HEK293 (cell line): Measurements from ENCODE around the gene SOX18.

Experiments used
- CTCF ChIA-PET: fragments of 350-600 bp; formaldehyde crosslinking; extraction: SDS; loops from one replicate; lab custom pipeline; 2021; ENCODE audit warnings: antibody characterized with exemption; lab: Yijun Ruan, JAX
- POLR2A ChIA-PET: fragments of 300-600 bp; formaldehyde crosslinking; extraction: SDS; loops from one replicate; lab custom pipeline; 2020; ENCODE audit warnings: antibody characterized with exemption, inconsistent platforms; lab: Yijun Ruan, JAX
- H3K27ac ChIP-seq: fragments of 200-500 bp; sonication (Bioruptor generic); 2 replicates; pipeline ENCODE4 v1.5.1; 2014; ENCODE audit warnings: low read depth, low read length, control low read depth, inconsistent platforms; ENCODE audit errors: extremely low read depth
- H3K36me3 ChIP-seq, 2 experiments: fragments of 200-500 bp in 1 of 2; sonication (Bioruptor generic) in 1 of 2; 1 replicate in 1 of 2; 2 replicates in 1 of 2; pipeline ENCODE4 v1.5.1; 2014 to 2017; ENCODE audit warnings: inconsistent platforms in 2 of 2, low read length in 2 of 2; ENCODE audit not compliant: control insufficient read depth in 2 of 2, insufficient read depth in 1 of 2
- H3K4me1 ChIP-seq: fragments of 200-500 bp; sonication (Bioruptor generic); 2 replicates; pipeline ENCODE4 v1.5.1; 2014; ENCODE audit warnings: mild to moderate bottlenecking, low read length, inconsistent platforms; ENCODE audit not compliant: control insufficient read depth, insufficient read depth
- H3K4me3 ChIP-seq: 2 replicates; pipeline ENCODE4 v1.5.1; 2011; ENCODE audit warnings: low read depth, mild to moderate bottlenecking, control low read depth, low read length, moderate library complexity
- H3K9me3 ChIP-seq: fragments of 200-500 bp; sonication (Bioruptor generic); 2 replicates; pipeline ENCODE4 v1.5.1; 2014; ENCODE audit warnings: low read depth, low read length, inconsistent platforms; ENCODE audit not compliant: control insufficient read depth, insufficient read depth
- EGR2 ChIP-seq: fragments of 450-650 bp; formaldehyde crosslinking; IDR thresholded peaks from 2 replicates; pipeline ENCODE4 v1.5.1; 2016; ENCODE audit warnings: low read depth, missing biosample characterization, missing genetic modification characterization
- GFI1B ChIP-seq: fragments of 450-650 bp; formaldehyde crosslinking; IDR thresholded peaks from 2 replicates; pipeline ENCODE4 v1.5.1; 2016; ENCODE audit warnings: missing biosample characterization, missing genetic modification characterization
- PATZ1 ChIP-seq: fragments of 450-650 bp; formaldehyde crosslinking; IDR thresholded peaks from 2 replicates; pipeline ENCODE4 v1.5.1; 2016; ENCODE audit warnings: missing biosample characterization, missing genetic modification characterization
- PBX3 ChIP-seq: sonication (generic); formaldehyde crosslinking; IDR thresholded peaks from 2 replicates; pipeline ENCODE4 v1.8.1; 2022; ENCODE audit warnings: mild to moderate bottlenecking, moderate library complexity, missing genetic modification reagents
- SALL2 ChIP-seq: fragments of 450-650 bp; formaldehyde crosslinking; IDR thresholded peaks from 2 replicates; pipeline ENCODE4 v1.5.0; 2017; ENCODE audit warnings: missing biosample characterization, mild to moderate bottlenecking, missing genetic modification characterization, borderline replicate concordance
- SCRT1 ChIP-seq: fragments of 450-650 bp; formaldehyde crosslinking; IDR thresholded peaks from 2 replicates; pipeline ENCODE4 v1.5.1; 2016; ENCODE audit warnings: missing biosample characterization, missing genetic modification characterization, borderline replicate concordance
- SP7 ChIP-seq: fragments of 450-650 bp; formaldehyde crosslinking; IDR thresholded peaks from 2 replicates; pipeline ENCODE4 v1.5.1; 2016; ENCODE audit warnings: missing biosample characterization, missing genetic modification characterization
- TCF7L2 ChIP-seq: IDR thresholded peaks from 2 replicates; pipeline ENCODE4 v1.6.1; 2011; ENCODE audit warnings: low read depth, mild to moderate bottlenecking, inconsistent platforms, low read length, moderate library complexity, borderline replicate concordance
- ZBTB10 ChIP-seq: fragments of 450-650 bp; formaldehyde crosslinking; IDR thresholded peaks from 2 replicates; pipeline ENCODE4 v1.5.1; 2016; ENCODE audit warnings: missing biosample characterization, missing genetic modification characterization
- ZBTB21 ChIP-seq: fragments of 450-650 bp; formaldehyde crosslinking; IDR thresholded peaks from 2 replicates; pipeline ENCODE4 v1.5.1; 2017; ENCODE audit warnings: missing biosample characterization, missing genetic modification characterization
- ZBTB7A ChIP-seq: fragments of 450-650 bp; formaldehyde crosslinking; IDR thresholded peaks from 2 replicates; pipeline ENCODE4 v1.5.1; 2016; ENCODE audit warnings: low read depth, missing biosample characterization, missing genetic modification characterization
- ZFHX2 ChIP-seq: fragments of 450-650 bp; formaldehyde crosslinking; conservative IDR thresholded peaks from 2 replicates; pipeline ENCODE4 v1.5.1; 2016; ENCODE audit warnings: missing biosample characterization, missing genetic modification characterization
- ZNF121 ChIP-seq: fragments of 450-650 bp; formaldehyde crosslinking; IDR thresholded peaks from 2 replicates; pipeline ENCODE4 v1.5.1; 2016; ENCODE audit warnings: missing biosample characterization, missing genetic modification characterization
- ZNF18 ChIP-seq: fragments of 450-650 bp; formaldehyde crosslinking; IDR thresholded peaks from 2 replicates; pipeline ENCODE4 v1.5.1; 2016; ENCODE audit warnings: missing biosample characterization, missing genetic modification characterization
- ZNF223 ChIP-seq: fragments of 450-650 bp; formaldehyde crosslinking; IDR thresholded peaks from 2 replicates; pipeline ENCODE4 v1.5.1; 2016; ENCODE audit warnings: missing biosample characterization, missing genetic modification characterization
- ZNF248 ChIP-seq: fragments of 450-650 bp; formaldehyde crosslinking; IDR thresholded peaks from 2 replicates; pipeline ENCODE4 v1.5.1; 2017; ENCODE audit warnings: missing biosample characterization, missing genetic modification characterization
- ZNF558 ChIP-seq: fragments of 450-650 bp; formaldehyde crosslinking; IDR thresholded peaks from 2 replicates; pipeline ENCODE4 v1.5.1; 2016; ENCODE audit warnings: missing biosample characterization, missing genetic modification characterization
- ZNF561 ChIP-seq: fragments of 450-650 bp; IDR thresholded peaks from 2 replicates; pipeline ENCODE4 v1.5.1; 2018; ENCODE audit warnings: missing biosample characterization, missing genetic modification characterization, borderline replicate concordance
- ZNF624 ChIP-seq: fragments of 450-650 bp; formaldehyde crosslinking; IDR thresholded peaks from 2 replicates; pipeline ENCODE4 v1.5.1; 2017; ENCODE audit warnings: missing biosample characterization, missing genetic modification characterization
- ZNF639 ChIP-seq: fragments of 450-650 bp; formaldehyde crosslinking; IDR thresholded peaks from 2 replicates; pipeline ENCODE4 v1.5.1; 2016; ENCODE audit warnings: missing biosample characterization, missing genetic modification characterization
- ZNF654 ChIP-seq: fragments of 450-650 bp; formaldehyde crosslinking; IDR thresholded peaks from 2 replicates; pipeline ENCODE4 v1.5.1; 2016; ENCODE audit warnings: low read depth, missing biosample characterization, missing genetic modification characterization
- ZNF692 ChIP-seq: fragments of 450-650 bp; formaldehyde crosslinking; IDR thresholded peaks from 2 replicates; pipeline ENCODE4 v1.5.1; 2016; ENCODE audit warnings: missing biosample characterization, missing genetic modification characterization

SOX18 gene

GRCh38 chr20:64051561-64052325 is 2.3 kb upstream of the SOX18 start:
- ChIA-PET CTCF (interaction anchor here (0.6 to 1.2 kb wide), 4 partner anchors 11 to 78 kb away, joined by 3 to 4 read pairs (median 3); partner anchors contain the start of gene TCEA2), POLR2A (interaction anchor here (0.7 kb wide), 1 partner anchor 13 kb away, joined by 3 read pairs; no protein-coding TSS in a partner anchor)
- TF ChIP-seq PATZ1 (tag by site-specific recombination) (0 out of 2 replicates have a peak, but pooled peaks have one; percentile 27), ZFHX2 (tag by site-specific recombination) (peak; percentile 39), TCF7L2 (no peak), SALL2 (tag by site-specific recombination) (no peak), ZNF121 (tag by site-specific recombination) (peak; percentile 73), ZNF18 (tag by site-specific recombination) (no peak), EGR2 (peak; percentile 33)
- Histone ChIP-seq H3K4me3 (no peak overlapping the region), H3K4me1 (peaks cover 6% of the 10 kb centered on the region), H3K9me3 (no peaks in the 10 kb centered on the region), H3K36me3 (peaks cover 0 to 5% of the 10 kb centered on the region in 2 experiments; a peak in 1 of 3 replicates), H3K27ac (no peak overlapping the region)

GRCh38 chr20:64051033-64051452 is 1.6 kb upstream of the SOX18 start:
- Histone ChIP-seq H3K4me1 (peaks cover 6% of the 10 kb centered on the region), H3K36me3 (peaks cover 0 to 5% of the 10 kb centered on the region in 2 experiments; a peak in 1 of 3 replicates), H3K4me3 (no peak overlapping the region), H3K9me3 (no peaks in the 10 kb centered on the region), H3K27ac (no peak overlapping the region)
- ChIA-PET POLR2A (interaction anchor here (0.7 kb wide), 1 partner anchor 12 kb away, joined by 3 read pairs; no protein-coding TSS in a partner anchor), CTCF (no interaction called here)
- TF ChIP-seq ZBTB7A (tag by site-specific recombination) = no peak
- no peak for TF ChIP-seq ZNF558
- TF ChIP-seq ZNF223 (tag by site-specific recombination) = no peak
- TF ChIP-seq ZNF692 (tag by site-specific recombination) = peak; percentile 22; the same call in 1 of the 2 replicates
- TF ChIP-seq ZNF654 (tag by site-specific recombination) = no peak
- TF ChIP-seq SCRT1 (tag by site-specific recombination) = no peak
- no peak for TF ChIP-seq ZNF248 (tag by site-specific recombination)
- TF ChIP-seq GFI1B (tag by site-specific recombination) = no peak
- no peak for TF ChIP-seq ZBTB21 (tag by site-specific recombination)
- no peak for TF ChIP-seq ZNF561
- TF ChIP-seq ZBTB10 (tag by site-specific recombination) = 0 out of 2 replicates have a peak, but pooled peaks have one; percentile 2
- TF ChIP-seq SP7 (tag by site-specific recombination) = no peak
- TF ChIP-seq PBX3 (CRISPR knock-in tag) = no peak
- no peak for TF ChIP-seq ZNF639 (tag by site-specific recombination)
- no peak for TF ChIP-seq ZNF624 (tag by site-specific recombination)
